Prostate gland (tissue), 2 donors: ENCODE data around the gene NPR2.

Source experiments
- CTCF ChIP-seq, 4 experiments: fragments of 200-600 bp in 2 of 4; fragments of 450-650 bp in 2 of 4; sonication (generic) in 2 of 4; IDR thresholded peaks; 1 replicate in 3 of 4; 2 replicates in 1 of 4; pipeline ENCODE4 v1.5.1; 2016 to 2019; ENCODE audit warnings: antibody characterized with exemption in 4 of 4, mild to moderate bottlenecking in 2 of 4, moderate library complexity in 2 of 4
- POLR2A ChIP-seq: fragments of 450-650 bp; IDR thresholded peaks from one replicate; pipeline ENCODE4 v1.6.1; 2016; ENCODE audit warnings: antibody characterized with exemption, mild to moderate bottlenecking
- POLR2AphosphoS5 ChIP-seq: sonication (generic); formaldehyde crosslinking; IDR thresholded peaks from one replicate; pipeline ENCODE4 v1.6.1; 2017; ENCODE audit warnings: antibody characterized with exemption

DNA sequence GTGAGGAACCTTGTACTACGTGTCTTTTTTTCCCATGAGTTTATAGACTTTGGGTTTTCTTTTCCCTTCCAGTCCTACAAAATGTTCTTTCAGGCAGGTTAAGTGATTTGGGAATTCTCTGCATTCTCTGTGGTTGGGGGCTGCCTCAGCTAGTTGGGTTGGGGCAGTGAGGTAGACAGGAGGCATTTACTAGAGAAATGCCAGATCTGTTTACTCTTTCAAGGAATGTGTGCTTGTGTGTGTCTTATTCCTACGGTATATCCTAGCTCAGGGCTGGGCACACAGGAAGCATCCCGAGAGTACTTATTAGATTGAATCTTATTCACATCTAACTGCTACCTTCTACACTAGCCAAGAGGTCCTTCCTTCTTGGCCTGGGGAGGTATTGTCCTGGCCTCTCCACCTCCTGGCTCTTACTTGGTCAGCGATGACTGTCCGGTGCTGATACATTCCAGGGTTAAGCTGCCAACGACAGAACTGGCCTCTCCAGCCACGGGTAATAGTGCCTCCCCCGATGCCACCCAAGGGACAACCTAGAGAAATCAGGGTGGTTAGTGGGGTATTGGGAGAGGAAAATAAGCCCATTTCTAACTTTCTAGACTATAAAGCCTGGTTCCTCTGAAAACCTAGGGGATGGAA lies 47.4 kb upstream of the NPR2 start:
- no peak for TF ChIP-seq CTCF (IDR thresholded peaks at IDR 0.05)
- TF ChIP-seq POLR2A: no peak
- TF ChIP-seq POLR2AphosphoS5: no peak
